ENCODE data around the gene ZBTB7C. TPM values are rescaled to one million over a fixed set of nuclear protein-coding genes. Genes with fewer than 3 reads are reported as not detected.

ZBTB7C gene
- total RNA-seq, 1 experiment from 2014 or later = 0.33 TPM

GRCh38 chr18:48110797-48111196 is 298.4 kb downstream of the ZBTB7C start:
- H3K4ac ChIP-seq (ENCODE audit: low read depth, low read length) = no peak overlapping the region
- no peak overlapping the region for H2BK5ac ChIP-seq (ENCODE audit: insufficient read length, low read length)
- no peak overlapping the region for H3K56ac ChIP-seq (ENCODE audit: insufficient read length, low read depth, low read length)
- H4K8ac ChIP-seq (replicated peaks; ENCODE audit: insufficient read length, low read depth, low read length) = no peak overlapping the region
- no peak overlapping the region for H3K4me2 ChIP-seq (ENCODE audit: insufficient read depth, insufficient read length, low read length)
- H3K4me1 Mint-ChIP-seq = peaks cover 37 to 50% of the 10 kb centered on the region in 2 experiments
- H3K27ac Mint-ChIP-seq = peak overlapping the region in 1 of 3 experiments; percentile 38; a peak in 1 of 7 replicates
- no peaks in the 10 kb centered on the region for H3K9me3 Mint-ChIP-seq
- no peak overlapping the region for H2BK12ac ChIP-seq (ENCODE audit: insufficient read length, low read depth, low read length)
- H2AFZ ChIP-seq (ENCODE audit: low read length) = no peak overlapping the region
- H4K91ac ChIP-seq (ENCODE audit: insufficient read length, low read depth, low read length) = no peak overlapping the region
- H3K9ac ChIP-seq (ENCODE audit: extremely low read depth, insufficient read length, low read length) = no peak overlapping the region
- H2BK120ac ChIP-seq (ENCODE audit: low read depth, low read length, poor library complexity, severe bottlenecking) = no peak overlapping the region
- H3K23me2 ChIP-seq (ENCODE audit: insufficient read length, low read depth, low read length, poor library complexity, severe bottlenecking) = no peaks in the 10 kb centered on the region
- H2BK15ac ChIP-seq (ENCODE audit: low read depth, low read length) = no peak overlapping the region
- no peak overlapping the region for H3K23ac ChIP-seq (ENCODE audit: insufficient read length, low read depth, low read length)
- H3K4me3 Mint-ChIP-seq = no peak overlapping the region
- no peak for DNase-seq
- no peak overlapping the region for H3K18ac ChIP-seq (ENCODE audit: insufficient read length, low read depth, low read length)
- TF ChIP-seq, protein P1, sequence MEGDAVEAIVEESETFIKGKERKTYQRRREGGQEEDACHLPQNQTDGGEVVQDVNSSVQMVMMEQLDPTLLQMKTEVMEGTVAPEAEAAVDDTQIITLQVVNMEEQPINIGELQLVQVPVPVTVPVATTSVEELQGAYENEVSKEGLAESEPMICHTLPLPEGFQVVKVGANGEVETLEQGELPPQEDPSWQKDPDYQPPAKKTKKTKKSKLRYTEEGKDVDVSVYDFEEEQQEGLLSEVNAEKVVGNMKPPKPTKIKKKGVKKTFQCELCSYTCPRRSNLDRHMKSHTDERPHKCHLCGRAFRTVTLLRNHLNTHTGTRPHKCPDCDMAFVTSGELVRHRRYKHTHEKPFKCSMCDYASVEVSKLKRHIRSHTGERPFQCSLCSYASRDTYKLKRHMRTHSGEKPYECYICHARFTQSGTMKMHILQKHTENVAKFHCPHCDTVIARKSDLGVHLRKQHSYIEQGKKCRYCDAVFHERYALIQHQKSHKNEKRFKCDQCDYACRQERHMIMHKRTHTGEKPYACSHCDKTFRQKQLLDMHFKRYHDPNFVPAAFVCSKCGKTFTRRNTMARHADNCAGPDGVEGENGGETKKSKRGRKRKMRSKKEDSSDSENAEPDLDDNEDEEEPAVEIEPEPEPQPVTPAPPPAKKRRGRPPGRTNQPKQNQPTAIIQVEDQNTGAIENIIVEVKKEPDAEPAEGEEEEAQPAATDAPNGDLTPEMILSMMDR (conservative IDR thresholded peaks at IDR 0.05) = no peak
- H3T11ph ChIP-seq (ENCODE audit: low read length) = no peak overlapping the region
- no peaks in the 10 kb centered on the region for H3K79me2 ChIP-seq (ENCODE audit: insufficient read depth, low read length)
- no peaks in the 10 kb centered on the region for H4K20me1 ChIP-seq (ENCODE audit: control insufficient read depth, insufficient read depth, insufficient read length)
- no peak overlapping the region for H2AK5ac ChIP-seq (ENCODE audit: insufficient read length, low read length)
- H3K27me3 Mint-ChIP-seq (ENCODE audit: low read depth) = peaks cover 11% of the 10 kb centered on the region
- H3K14ac ChIP-seq (ENCODE audit: insufficient read depth, low read length) = no peak overlapping the region
- H3K9me3 ChIP-seq (ENCODE audit: control insufficient read depth, low read depth, low read length) = no peaks in the 10 kb centered on the region
- H4K5ac ChIP-seq (ENCODE audit: insufficient read length, low read depth, low read length) = no peak overlapping the region
- H3K79me1 ChIP-seq (ENCODE audit: insufficient read depth, low read depth, low read length, poor library complexity, severe bottlenecking) = no peaks in the 10 kb centered on the region
- H3K27me3 ChIP-seq (ENCODE audit: insufficient read depth, low read length) = no peaks in the 10 kb centered on the region; the same call in 1 of the 2 replicates
- WGBS (ENCODE audit: extremely low coverage, insufficient read length, low lambda C conversion rate) = no CpG with 5 or more reads among the region's 7 CpGs
- peaks cover 8% of the 10 kb centered on the region; the same call in 1 of the 2 replicates for H3K4me1 ChIP-seq (ENCODE audit: insufficient read depth, low read length)
- H3K36me3 Mint-ChIP-seq (ENCODE audit: insufficient read depth in 1 of 3, low read depth in 3 of 3) = no peaks in the 10 kb centered on the region
- no peak overlapping the region for H2BK20ac ChIP-seq (ENCODE audit: low read depth, low read length, poor library complexity, severe bottlenecking)
- H3K27ac ChIP-seq (ENCODE audit: insufficient read length, low read depth, low read length) = no peak overlapping the region

Data from H9 (cell line).